ENCODE data around the gene ZBTB38. TPM values are rescaled to one million over a fixed set of nuclear protein-coding genes. Genes with fewer than 3 reads are reported as not detected.
A peak's percentile ranks its signal among the peaks of the same experiment; 100 is the strongest.

Gene ZBTB38
- total and polyA plus RNA-seq, 9 donors: 23.2 to 125 (median 78.7) TPM

DNA sequence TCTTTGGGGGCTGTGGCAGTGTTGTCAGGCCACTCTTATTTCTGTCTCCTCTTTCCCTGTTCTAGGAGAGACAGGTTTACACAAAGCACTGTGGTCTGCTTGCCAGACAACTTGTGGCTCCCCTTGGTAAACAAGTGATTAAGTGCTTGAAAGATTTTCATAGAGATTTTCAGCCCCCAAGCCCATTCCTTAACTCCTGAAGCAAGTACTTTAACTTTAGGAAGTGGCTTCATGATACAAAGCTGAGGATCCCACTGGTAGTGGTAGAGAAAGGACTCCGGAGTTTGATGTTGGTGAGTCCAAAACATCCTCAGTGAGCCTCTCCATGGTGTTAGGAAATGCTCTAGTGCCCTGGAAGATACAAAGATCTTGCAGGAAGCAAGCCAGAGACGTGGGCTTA, 12.0 kb downstream of the ZBTB38 start:
- no peak for DNase-seq
- Histone ChIP-seq H3K36me3 (no peaks in the 10 kb centered on the region), H3K4me1 (ENCODE audit: insufficient read depth) (peaks cover 12% of the 10 kb centered on the region), H3K27me3 (no peaks in the 10 kb centered on the region), H3K9me3 (no peaks in the 10 kb centered on the region), H3K4me3 (no peak overlapping the region), H3K27ac (no peak overlapping the region)
- intact Hi-C loops (cut with DNase I): no loop called here
- WGBS, 3 donors: 86 to 93% (median 90%) methylated on average over 2 of the region's 2 CpGs
- TF ChIP-seq POLR2A (IDR thresholded peaks at IDR 0.05): no peak
- no peak for TF ChIP-seq EP300 (IDR thresholded peaks at IDR 0.05)

DNA sequence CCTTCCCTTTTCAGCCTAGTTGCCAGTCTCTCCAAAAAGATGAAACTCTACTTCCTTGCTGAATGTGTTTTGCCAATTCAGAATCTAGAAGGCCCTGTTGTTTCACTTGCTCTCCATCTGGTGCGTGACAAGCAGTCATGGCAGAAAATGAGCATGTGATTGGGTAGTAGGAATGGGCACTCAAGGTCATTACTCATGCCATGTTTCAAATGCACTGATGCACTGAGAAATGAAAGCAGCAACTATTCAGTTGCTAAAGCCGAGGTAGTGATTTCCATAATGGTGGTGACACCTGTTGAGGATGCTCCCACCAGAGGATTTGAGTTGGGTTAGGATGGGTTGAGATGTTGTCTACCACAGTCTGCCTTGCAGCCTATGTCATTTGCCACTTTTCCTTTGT, 12.7 kb downstream of the ZBTB38 start:
- no peaks in the 10 kb centered on the region for H3K9me3 ChIP-seq
- no peaks in the 10 kb centered on the region for H3K36me3 ChIP-seq
- H3K4me1 ChIP-seq (ENCODE audit: insufficient read depth): peaks cover 12% of the 10 kb centered on the region
- no peaks in the 10 kb centered on the region for H3K27me3 ChIP-seq
- no peak for DNase-seq
- intact Hi-C loops (cut with DNase I): no loop called here
- 96 to 98% (median 97%) methylated on average over 2 of the region's 2 CpGs for WGBS, 3 donors
- TF ChIP-seq, protein P1, sequence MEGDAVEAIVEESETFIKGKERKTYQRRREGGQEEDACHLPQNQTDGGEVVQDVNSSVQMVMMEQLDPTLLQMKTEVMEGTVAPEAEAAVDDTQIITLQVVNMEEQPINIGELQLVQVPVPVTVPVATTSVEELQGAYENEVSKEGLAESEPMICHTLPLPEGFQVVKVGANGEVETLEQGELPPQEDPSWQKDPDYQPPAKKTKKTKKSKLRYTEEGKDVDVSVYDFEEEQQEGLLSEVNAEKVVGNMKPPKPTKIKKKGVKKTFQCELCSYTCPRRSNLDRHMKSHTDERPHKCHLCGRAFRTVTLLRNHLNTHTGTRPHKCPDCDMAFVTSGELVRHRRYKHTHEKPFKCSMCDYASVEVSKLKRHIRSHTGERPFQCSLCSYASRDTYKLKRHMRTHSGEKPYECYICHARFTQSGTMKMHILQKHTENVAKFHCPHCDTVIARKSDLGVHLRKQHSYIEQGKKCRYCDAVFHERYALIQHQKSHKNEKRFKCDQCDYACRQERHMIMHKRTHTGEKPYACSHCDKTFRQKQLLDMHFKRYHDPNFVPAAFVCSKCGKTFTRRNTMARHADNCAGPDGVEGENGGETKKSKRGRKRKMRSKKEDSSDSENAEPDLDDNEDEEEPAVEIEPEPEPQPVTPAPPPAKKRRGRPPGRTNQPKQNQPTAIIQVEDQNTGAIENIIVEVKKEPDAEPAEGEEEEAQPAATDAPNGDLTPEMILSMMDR (IDR thresholded peaks at IDR 0.05): no peak
- TF ChIP-seq POLR2A (IDR thresholded peaks at IDR 0.05) (no peak), EP300 (IDR thresholded peaks at IDR 0.05) (no peak)
- no peak overlapping the region for H3K27ac ChIP-seq
- H3K4me3 ChIP-seq: no peak overlapping the region

DNA sequence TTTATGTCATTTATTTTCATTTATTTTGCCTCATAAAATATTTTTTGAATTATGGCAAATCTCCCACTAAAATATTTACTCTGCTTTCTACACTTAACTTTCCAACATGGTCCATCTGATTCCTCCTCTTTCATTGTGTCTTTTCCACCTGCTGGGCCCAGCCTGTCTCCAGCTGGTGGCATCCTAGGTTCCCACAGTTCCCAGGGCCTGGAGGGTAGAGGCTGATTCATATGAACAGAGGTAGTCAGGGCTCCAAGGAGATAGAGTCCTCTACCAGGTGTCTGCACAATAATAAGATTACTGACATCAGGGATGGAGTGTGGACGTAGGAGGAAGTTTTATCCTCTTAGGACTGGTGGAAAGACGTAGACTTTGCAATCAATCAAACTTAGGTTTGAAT, 14.3 kb downstream of the ZBTB38 start:
- intact Hi-C loops (cut with DNase I): no loop called here
- Histone ChIP-seq H3K27ac (no peak overlapping the region), H3K4me1 (ENCODE audit: insufficient read depth) (peaks cover 16% of the 10 kb centered on the region), H3K9me3 (no peaks in the 10 kb centered on the region), H3K36me3 (no peaks in the 10 kb centered on the region), H3K27me3 (no peaks in the 10 kb centered on the region), H3K4me3 (no peak overlapping the region)
- TF ChIP-seq, protein P1 (IDR thresholded peaks at IDR 0.05): no peak
- no peak for TF ChIP-seq POLR2A (IDR thresholded peaks at IDR 0.05)
- TF ChIP-seq EP300 (IDR thresholded peaks at IDR 0.05): no peak
- 89 to 97% (median 97%) methylated on average over 2 of the region's 2 CpGs for WGBS, 3 donors
- no peak for DNase-seq

DNA sequence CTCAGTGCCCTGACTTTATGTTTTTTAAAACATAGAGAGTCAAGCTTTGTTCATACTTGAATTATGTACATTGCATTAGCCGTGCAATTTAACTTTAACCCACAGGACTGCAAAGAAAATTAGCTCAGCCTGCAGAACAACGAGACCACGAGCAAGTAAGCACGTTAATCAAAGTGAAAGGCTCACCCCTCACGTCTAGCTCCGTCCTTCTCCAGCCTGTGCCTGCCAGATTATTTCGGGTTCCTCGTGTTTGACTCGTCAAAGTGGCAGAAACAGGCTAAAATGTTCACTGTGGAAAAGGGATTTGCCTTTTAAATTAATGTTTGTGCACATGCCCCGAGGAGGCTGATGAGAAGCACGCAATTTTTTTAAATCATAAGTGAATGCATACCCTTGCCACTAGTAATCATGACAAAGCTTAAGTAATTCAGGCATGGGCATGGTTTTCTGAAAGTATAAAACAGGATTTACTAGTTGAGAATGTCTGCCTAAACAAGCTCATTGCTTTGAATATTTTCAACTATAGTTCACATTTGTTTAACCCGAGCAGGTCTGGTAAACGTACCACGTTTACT, 15.3 kb downstream of the ZBTB38 start:
- no peaks in the 10 kb centered on the region for H3K9me3 ChIP-seq
- H3K27me3 ChIP-seq: no peaks in the 10 kb centered on the region
- TF ChIP-seq POLR2A (IDR thresholded peaks at IDR 0.05) (no peak), EP300 (IDR thresholded peaks at IDR 0.05) (no peak)
- TF ChIP-seq, protein P1 (IDR thresholded peaks at IDR 0.05): no peak
- peak overlapping the region; percentile 21 for H3K4me3 ChIP-seq
- intact Hi-C loops (cut with DNase I): no loop called here
- peak overlapping the region in 1 of 2 donors; percentile 21 for H3K27ac ChIP-seq
- peaks cover 18% of the 10 kb centered on the region for H3K4me1 ChIP-seq (ENCODE audit: insufficient read depth)
- no peaks in the 10 kb centered on the region for H3K36me3 ChIP-seq
- DNase-seq: no peak
- 12 to 15% (median 13%) methylated on average over 14 of the region's 14 CpGs for WGBS, 3 donors

DNA sequence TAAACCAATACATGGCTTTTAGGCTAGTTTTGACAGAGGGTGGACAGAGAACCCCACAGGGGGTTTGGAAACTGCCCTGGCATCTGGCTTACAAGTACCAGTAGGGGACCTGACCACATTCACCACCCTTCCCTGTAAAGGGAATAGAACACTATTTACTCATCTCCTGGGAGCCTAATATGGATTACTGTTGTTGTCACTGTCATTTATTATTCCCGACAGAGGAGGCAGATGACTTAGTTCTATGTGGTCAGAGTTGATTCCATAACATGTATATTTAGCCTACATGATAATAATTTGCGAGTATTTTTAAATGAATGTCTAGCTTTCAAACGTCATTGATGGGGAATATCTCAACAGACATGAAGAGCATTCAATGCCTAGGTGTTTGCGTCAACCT, 15.9 kb downstream of the ZBTB38 start:
- no peaks in the 10 kb centered on the region for H3K9me3 ChIP-seq
- H3K36me3 ChIP-seq: no peaks in the 10 kb centered on the region
- WGBS, 3 donors: 80 to 86% (median 82%) methylated on average over 4 of the region's 4 CpGs
- TF ChIP-seq, protein P1 (IDR thresholded peaks at IDR 0.05): no peak
- TF ChIP-seq POLR2A (IDR thresholded peaks at IDR 0.05) (no peak), EP300 (IDR thresholded peaks at IDR 0.05) (no peak)
- no peaks in the 10 kb centered on the region for H3K27me3 ChIP-seq
- intact Hi-C loops (cut with DNase I): no loop called here
- H3K4me3 ChIP-seq: no peak overlapping the region
- peak overlapping the region in 1 of 2 donors; percentile 21 for H3K27ac ChIP-seq
- DNase-seq: no peak
- H3K4me1 ChIP-seq (ENCODE audit: insufficient read depth): peaks cover 18% of the 10 kb centered on the region

Measured in ovary (tissue), 9 donors.